ENCODE data around the gene SLC9A7.

Gene SLC9A7

DNA sequence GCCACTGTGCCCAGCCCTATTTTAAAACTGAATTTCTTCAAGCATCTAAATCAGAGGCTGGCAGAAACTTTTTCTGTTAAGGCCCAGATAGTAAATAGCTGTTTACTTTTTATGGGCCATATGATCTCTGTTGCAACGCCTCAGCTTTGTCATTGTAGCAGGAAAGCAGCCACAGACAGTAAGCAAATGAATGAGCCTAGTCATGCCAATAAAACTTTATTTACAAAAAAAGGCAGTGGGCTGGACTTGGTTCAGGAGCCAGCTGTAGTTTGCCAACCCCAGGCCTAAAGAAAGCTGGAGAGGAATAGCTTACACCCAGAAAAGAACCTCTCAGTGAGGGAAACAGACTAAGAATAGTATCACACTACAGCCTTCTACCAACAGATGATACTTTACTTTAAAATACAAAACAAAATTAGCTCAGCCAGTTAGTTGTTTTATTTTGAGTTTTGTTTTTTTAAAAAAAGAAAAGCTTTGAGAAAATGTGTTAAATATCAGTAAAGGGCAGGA is 159.8 kb downstream of the SLC9A7 start:
- DNase-seq (ENCODE audit: low read depth): no peak
- TF ChIP-seq, protein P1, sequence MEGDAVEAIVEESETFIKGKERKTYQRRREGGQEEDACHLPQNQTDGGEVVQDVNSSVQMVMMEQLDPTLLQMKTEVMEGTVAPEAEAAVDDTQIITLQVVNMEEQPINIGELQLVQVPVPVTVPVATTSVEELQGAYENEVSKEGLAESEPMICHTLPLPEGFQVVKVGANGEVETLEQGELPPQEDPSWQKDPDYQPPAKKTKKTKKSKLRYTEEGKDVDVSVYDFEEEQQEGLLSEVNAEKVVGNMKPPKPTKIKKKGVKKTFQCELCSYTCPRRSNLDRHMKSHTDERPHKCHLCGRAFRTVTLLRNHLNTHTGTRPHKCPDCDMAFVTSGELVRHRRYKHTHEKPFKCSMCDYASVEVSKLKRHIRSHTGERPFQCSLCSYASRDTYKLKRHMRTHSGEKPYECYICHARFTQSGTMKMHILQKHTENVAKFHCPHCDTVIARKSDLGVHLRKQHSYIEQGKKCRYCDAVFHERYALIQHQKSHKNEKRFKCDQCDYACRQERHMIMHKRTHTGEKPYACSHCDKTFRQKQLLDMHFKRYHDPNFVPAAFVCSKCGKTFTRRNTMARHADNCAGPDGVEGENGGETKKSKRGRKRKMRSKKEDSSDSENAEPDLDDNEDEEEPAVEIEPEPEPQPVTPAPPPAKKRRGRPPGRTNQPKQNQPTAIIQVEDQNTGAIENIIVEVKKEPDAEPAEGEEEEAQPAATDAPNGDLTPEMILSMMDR (conservative IDR thresholded peaks at IDR 0.05; ENCODE audit: low read depth, low read length): no peak
- H3K4me3 ChIP-seq (ENCODE audit: low read length): no peak overlapping the region

DNA sequence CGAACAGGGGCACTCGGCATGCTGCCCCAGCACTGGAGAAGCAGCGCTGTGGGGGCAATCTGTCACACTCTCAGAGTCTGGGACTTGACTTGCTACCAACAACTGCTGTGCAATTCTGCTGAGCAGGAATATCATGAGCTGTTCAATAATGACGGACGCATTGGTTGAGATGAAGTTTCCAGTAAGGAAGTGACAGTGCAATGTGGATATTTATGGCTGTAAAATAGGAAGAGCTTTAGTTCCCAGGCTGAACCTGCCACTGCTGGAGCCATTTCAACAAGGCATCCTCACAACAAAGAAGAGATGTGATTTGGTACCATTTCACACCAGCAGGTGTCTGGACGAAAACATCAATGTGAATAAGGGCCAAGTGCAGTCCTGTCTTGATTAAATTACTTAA is 161.1 kb downstream of the SLC9A7 start:
- no peak for DNase-seq (ENCODE audit: low read depth)
- TF ChIP-seq, protein P1 (conservative IDR thresholded peaks at IDR 0.05; ENCODE audit: low read depth, low read length): no peak

GRCh38 chrX:46597208-46597607 is 161.7 kb downstream of the SLC9A7 start:
- TF ChIP-seq, protein P1 (conservative IDR thresholded peaks at IDR 0.05; ENCODE audit: low read depth, low read length): no peak
- H3K4me3 ChIP-seq (ENCODE audit: low read length): no peak overlapping the region
- no peak for DNase-seq (ENCODE audit: low read depth)

More for the DNA sequence above, 161.1 kb downstream of the SLC9A7 start:
- no peak overlapping the region for H3K4me3 ChIP-seq (ENCODE audit: low read length)

- DNase-seq (ENCODE audit: low read depth): no peak
- no peak overlapping the region for H3K4me3 ChIP-seq (ENCODE audit: low read length)
- TF ChIP-seq, protein P1 (conservative IDR thresholded peaks at IDR 0.05; ENCODE audit: low read depth, low read length): no peak
Measured at GRCh38 chrX:46595084-46595483, 163.8 kb downstream of the SLC9A7 start.

GRCh38 chrX:46589977-46590723 is 168.8 kb downstream of the SLC9A7 start:
- H3K4me3 ChIP-seq (ENCODE audit: low read length): no peak overlapping the region
- TF ChIP-seq, protein P1 (conservative IDR thresholded peaks at IDR 0.05; ENCODE audit: low read depth, low read length): no peak
- no peak for DNase-seq (ENCODE audit: low read depth)

GRCh38 chrX:46588263-46588662 is 170.7 kb downstream of the SLC9A7 start:
- H3K4me3 ChIP-seq (ENCODE audit: low read length): no peak overlapping the region
- TF ChIP-seq, protein P1 (conservative IDR thresholded peaks at IDR 0.05; ENCODE audit: low read depth, low read length): no peak
- no peak for DNase-seq (ENCODE audit: low read depth)

DNA sequence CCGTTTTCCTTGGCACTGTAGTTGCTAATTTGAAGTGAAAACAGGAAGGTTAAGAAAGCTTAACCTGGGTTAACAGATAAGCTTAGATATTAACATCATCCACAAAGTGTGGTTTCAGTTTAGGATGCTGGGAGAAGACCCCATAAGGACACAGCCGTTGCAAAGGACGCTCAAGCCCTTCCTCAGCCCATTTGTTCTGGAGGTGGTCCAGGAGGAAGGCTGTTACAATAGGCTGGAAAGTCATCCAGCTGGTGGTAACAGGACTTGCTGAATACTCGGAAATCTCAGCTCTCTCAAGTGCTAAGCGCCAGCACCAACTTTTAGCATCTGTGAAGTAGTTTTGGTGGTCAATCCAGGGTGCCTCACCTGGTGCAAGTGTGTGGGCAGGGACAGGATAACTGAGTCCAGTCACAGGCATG is 171.2 kb downstream of the SLC9A7 start:
- H3K4me3 ChIP-seq (ENCODE audit: low read length): no peak overlapping the region
- TF ChIP-seq, protein P1 (conservative IDR thresholded peaks at IDR 0.05; ENCODE audit: low read depth, low read length): no peak
- DNase-seq (ENCODE audit: low read depth): no peak
